ENCODE results near the gene HAVCR2.
A peak's percentile ranks its signal among the peaks of the same experiment; 100 is the strongest.

HAVCR2 gene

DNA sequence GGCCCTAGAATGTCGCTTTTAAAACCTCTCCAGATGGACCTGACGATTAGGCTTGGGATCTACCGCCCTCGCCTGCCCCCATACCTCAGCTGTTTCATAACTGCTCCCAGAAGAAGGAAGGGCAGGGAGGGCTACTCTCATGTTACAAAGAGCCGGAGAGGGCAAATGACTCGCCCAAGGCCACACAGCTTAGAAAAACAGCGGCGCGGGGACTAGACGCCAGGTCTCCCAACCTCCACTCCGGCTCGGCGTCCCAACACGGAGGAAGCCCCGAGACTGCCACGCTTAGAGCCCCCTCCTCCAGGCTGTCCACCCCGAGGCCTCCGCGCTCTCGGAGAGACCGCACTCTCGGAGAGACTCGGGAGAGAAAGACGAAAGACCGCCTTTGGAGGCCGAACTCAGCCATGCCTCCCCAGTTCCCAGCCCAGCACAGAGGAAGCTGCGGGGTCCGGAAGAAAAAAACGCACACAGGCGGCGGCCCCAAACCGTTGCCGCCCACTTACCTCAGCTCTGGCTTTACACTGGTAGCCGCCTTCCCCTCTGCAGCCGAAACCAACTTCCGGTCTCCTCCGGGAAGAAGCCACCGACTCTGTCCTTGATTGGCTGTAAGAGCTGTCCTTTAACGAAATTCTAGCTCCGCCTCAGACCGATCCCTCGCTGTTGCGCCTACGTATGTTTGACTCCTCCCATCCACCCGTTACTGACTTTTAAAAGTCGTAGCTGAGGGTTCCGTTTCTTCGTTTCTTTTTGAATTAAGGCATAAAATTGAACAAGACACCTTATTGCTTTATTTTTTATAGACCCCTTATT lies 33.7 kb upstream of the HAVCR2 start, which contains the start of gene MED7:
Gene MED7, minus strand, starts transcription at position 549 of the 810 bp plus-strand sequence. CDS start 3,434 bp downstream, outside the sequence.
- CTCF ChIA-PET, result interaction anchor here (0.6 to 2.6 kb wide), 6 partner anchors 11 to 1199 kb away, joined by 3 to 19 read pairs (median 4); no protein-coding TSS in a partner anchor
- Histone ChIP-seq H3K4me3 (ENCODE audit: low read depth, low read length) (peak within 1 kb of the TSS; percentile 90), H3K27ac (ENCODE audit: extremely low read depth, low read depth, low read length) (peak within 1 kb of the TSS; percentile 42; the same call in 1 of the 2 replicates), H3K4me1 (ENCODE audit: control insufficient read depth, insufficient read depth, low read length) (no peaks in the 10 kb centered on the region), H3K36me3 (ENCODE audit: control insufficient read depth in 2 of 2, insufficient read depth in 1 of 2, low read length in 2 of 2) (peaks cover 0 to 21% of the 10 kb centered on the region in 2 experiments), H3K9me3 (ENCODE audit: control insufficient read depth, insufficient read depth, low read depth, low read length) (no peaks in the 10 kb centered on the region)
- POLR2A ChIA-PET, result interaction anchor here (0.5 to 2.4 kb wide), 7 partner anchors 10 to 312 kb away, joined by 3 to 20 read pairs (median 3); partner anchors contain the start of gene GARIN3
- TF ChIP-seq ZNF350 (tag by site-specific recombination; IDR thresholded peaks at IDR 0.05) (no peak), ZFP37 (tag by site-specific recombination; IDR thresholded peaks at IDR 0.05) (0 out of 2 replicates have a peak, but pooled peaks have one; percentile 51), SP2 (tag by site-specific recombination; IDR thresholded peaks at IDR 0.05) (peak; percentile 96), ZFHX2 (tag by site-specific recombination; conservative IDR thresholded peaks at IDR 0.05) (peak; percentile 75), ZNF335 (tag by site-specific recombination; conservative IDR thresholded peaks at IDR 0.05) (peak; percentile 96), ZIC2 (tag by site-specific recombination; IDR thresholded peaks at IDR 0.05) (no peak), ZNF747 (tag by site-specific recombination; IDR thresholded peaks at IDR 0.05) (no peak), KLF8 (tag by site-specific recombination; IDR thresholded peaks at IDR 0.05) (peak; percentile 22; the same call in 1 of the 2 replicates), KLF1 (tag by site-specific recombination; IDR thresholded peaks at IDR 0.05) (no peak), ZNF433 (tag by site-specific recombination; IDR thresholded peaks at IDR 0.05; ENCODE audit: low read depth) (no peak), ZNF707 (tag by site-specific recombination; IDR thresholded peaks at IDR 0.05) (no peak), ZNF585B (tag by site-specific recombination; IDR thresholded peaks at IDR 0.05) (no peak), ZNF354C (tag by site-specific recombination; IDR thresholded peaks at IDR 0.05; ENCODE audit: borderline replicate concordance, low read depth) (no peak), ZNF560 (tag by site-specific recombination; IDR thresholded peaks at IDR 0.05; ENCODE audit: borderline replicate concordance) (no peak), SALL2 (tag by site-specific recombination; IDR thresholded peaks at IDR 0.05; ENCODE audit: borderline replicate concordance) (no peak), ZBTB20 (tag by site-specific recombination; IDR thresholded peaks at IDR 0.05) (no peak), ZNF561 (tag by site-specific recombination; IDR thresholded peaks at IDR 0.05; ENCODE audit: borderline replicate concordance) (no peak), ZFP41 (tag by site-specific recombination; IDR thresholded peaks at IDR 0.05; ENCODE audit: borderline replicate concordance) (no peak), IKZF3 (tag by site-specific recombination; IDR thresholded peaks at IDR 0.05) (no peak), ZFP69B (tag by site-specific recombination; IDR thresholded peaks at IDR 0.05) (no peak), ZNF2 (tag by site-specific recombination; IDR thresholded peaks at IDR 0.05) (0 out of 2 replicates have a peak, but pooled peaks have one; percentile 28), ZBTB1 (tag by site-specific recombination; IDR thresholded peaks at IDR 0.05) (no peak), YY2 (tag by site-specific recombination; IDR thresholded peaks at IDR 0.05) (no peak), SETDB1 (IDR thresholded peaks at IDR 0.05; ENCODE audit: insufficient read length, low read length) (peak; percentile 57), ZNF510 (tag by site-specific recombination; IDR thresholded peaks at IDR 0.05; ENCODE audit: insufficient replicate concordance) (no peak), OSR2 (tag by site-specific recombination; IDR thresholded peaks at IDR 0.05) (no peak), ZNF549 (tag by site-specific recombination; IDR thresholded peaks at IDR 0.05) (no peak), ZNF266 (tag by site-specific recombination; IDR thresholded peaks at IDR 0.05; ENCODE audit: low read depth) (no peak), ZNF175 (tag by site-specific recombination; IDR thresholded peaks at IDR 0.05) (no peak)
- TF ChIP-seq, protein P1, sequence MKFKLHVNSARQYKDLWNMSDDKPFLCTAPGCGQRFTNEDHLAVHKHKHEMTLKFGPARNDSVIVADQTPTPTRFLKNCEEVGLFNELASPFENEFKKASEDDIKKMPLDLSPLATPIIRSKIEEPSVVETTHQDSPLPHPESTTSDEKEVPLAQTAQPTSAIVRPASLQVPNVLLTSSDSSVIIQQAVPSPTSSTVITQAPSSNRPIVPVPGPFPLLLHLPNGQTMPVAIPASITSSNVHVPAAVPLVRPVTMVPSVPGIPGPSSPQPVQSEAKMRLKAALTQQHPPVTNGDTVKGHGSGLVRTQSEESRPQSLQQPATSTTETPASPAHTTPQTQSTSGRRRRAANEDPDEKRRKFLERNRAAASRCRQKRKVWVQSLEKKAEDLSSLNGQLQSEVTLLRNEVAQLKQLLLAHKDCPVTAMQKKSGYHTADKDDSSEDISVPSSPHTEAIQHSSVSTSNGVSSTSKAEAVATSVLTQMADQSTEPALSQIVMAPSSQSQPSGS (tag by site-specific recombination; IDR thresholded peaks at IDR 0.05; ENCODE audit: low read depth), result no peak
- TF ChIP-seq, protein P2, sequence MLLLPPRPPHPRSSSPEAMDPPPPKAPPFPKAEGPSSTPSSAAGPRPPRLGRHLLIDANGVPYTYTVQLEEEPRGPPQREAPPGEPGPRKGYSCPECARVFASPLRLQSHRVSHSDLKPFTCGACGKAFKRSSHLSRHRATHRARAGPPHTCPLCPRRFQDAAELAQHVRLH (tag by site-specific recombination; IDR thresholded peaks at IDR 0.05), result peak; percentile 97
- TF ChIP-seq, protein P3, sequence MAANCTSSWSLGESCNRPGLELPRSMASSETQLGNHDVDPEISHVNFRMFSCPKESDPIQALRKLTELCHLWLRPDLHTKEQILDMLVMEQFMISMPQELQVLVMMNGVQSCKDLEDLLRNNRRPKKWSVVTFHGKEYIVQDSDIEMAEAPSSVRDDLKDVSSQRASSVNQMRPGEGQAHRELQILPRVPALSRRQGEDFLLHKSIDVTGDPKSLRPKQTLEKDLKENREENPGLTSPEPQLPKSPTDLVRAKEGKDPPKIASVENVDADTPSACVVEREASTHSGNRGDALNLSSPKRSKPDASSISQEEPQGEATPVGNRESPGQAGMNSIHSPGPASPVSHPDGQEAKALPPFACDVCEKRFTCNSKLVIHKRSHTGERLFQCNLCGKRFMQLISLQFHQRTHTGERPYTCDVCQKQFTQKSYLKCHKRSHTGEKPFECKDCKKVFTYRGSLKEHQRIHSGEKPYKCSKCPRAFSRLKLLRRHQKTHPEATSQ (tag by site-specific recombination; IDR thresholded peaks at IDR 0.05), result 0 out of 2 replicates have a peak, but pooled peaks have one; percentile 22
- TF ChIP-seq, protein P4, sequence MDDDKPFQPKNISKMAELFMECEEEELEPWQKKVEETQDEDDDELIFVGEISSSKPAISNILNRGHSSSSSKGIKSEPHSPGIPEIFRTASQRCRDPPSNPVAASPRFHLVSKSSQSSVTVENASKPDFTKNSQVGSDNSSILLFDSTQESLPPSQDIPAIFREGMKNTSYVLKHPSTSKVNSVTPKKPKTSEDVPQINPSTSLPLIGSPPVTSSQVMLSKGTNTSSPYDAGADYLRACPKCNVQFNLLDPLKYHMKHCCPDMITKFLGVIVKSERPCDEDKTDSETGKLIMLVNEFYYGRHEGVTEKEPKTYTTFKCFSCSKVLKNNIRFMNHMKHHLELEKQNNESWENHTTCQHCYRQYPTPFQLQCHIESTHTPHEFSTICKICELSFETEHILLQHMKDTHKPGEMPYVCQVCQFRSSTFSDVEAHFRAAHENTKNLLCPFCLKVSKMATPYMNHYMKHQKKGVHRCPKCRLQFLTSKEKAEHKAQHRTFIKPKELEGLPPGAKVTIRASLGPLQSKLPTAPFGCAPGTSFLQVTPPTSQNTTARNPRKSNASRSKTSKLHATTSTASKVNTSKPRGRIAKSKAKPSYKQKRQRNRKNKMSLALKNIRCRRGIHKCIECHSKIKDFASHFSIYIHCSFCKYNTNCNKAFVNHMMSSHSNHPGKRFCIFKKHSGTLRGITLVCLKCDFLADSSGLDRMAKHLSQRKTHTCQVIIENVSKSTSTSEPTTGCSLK (tag by site-specific recombination; IDR thresholded peaks at IDR 0.05), result no peak

All from HEK293 (cell line).